ENCODE data around the gene GMEB1.

The GMEB1 gene

GRCh38 chr1:28751315-28752060, 82.9 kb downstream of the GMEB1 start:
- no peak for DNase-seq (ENCODE audit: low read depth in 2 of 2)

GRCh38 chr1:28755701-28756100, 87.1 kb downstream of the GMEB1 start:
- DNase-seq (ENCODE audit: low read depth in 2 of 2) = no peak

GRCh38 chr1:28756846-28757245, 88.3 kb downstream of the GMEB1 start:
- DNase-seq (ENCODE audit: low read depth in 2 of 2) = no peak

GRCh38 chr1:28758420-28758819, 89.8 kb downstream of the GMEB1 start:
- DNase-seq (ENCODE audit: low read depth in 2 of 2) = no peak

- no peak for DNase-seq (ENCODE audit: low read depth in 2 of 2)
Measured at GRCh38 chr1:28759257-28759656, 90.7 kb downstream of the GMEB1 start.

- no peak for DNase-seq (ENCODE audit: low read depth in 2 of 2)
Measured at GRCh38 chr1:28761189-28761588, 92.6 kb downstream of the GMEB1 start.

- DNase-seq (ENCODE audit: low read depth in 2 of 2) = no peak
Measured at GRCh38 chr1:28766532-28767183, 98.1 kb downstream of the GMEB1 start.
